Measurements from ENCODE around the gene SPTBN4. TPM values are rescaled to one million over a fixed set of nuclear protein-coding genes. Genes with fewer than 3 reads are reported as not detected.

The SPTBN4 gene
- total RNA-seq, 3 donors from 2014 or later = 1.3 to 1.6 (median 1.6) TPM

DNA sequence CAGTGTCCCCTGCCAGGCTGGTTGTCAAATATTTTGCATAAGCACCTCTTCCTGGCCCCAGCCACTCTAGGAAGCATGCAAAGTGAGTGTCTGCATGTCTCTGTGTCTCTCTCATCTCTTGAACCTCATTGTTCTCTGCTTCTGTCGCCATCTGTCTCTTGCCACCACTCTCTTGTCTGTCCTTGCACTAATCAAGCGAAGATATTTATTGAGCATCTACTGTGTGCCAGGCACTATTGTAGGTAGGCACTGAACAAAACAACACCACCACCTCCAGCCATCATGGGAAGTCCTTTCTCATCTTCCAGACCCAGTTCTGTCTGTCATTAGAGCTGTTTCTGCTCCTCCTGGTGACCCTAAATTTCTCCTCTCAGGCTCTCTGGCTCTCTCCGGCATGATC is 57.9 kb downstream of the SPTBN4 start:
- DNase-seq (ENCODE audit: low spot score in 2 of 2) = no peak
- no peaks in the 10 kb centered on the region for H3K36me3 ChIP-seq
- no peak overlapping the region for H3K27ac ChIP-seq
- no peak for TF ChIP-seq POLR2A (IDR thresholded peaks at IDR 0.05)
- no peak for TF ChIP-seq POLR2AphosphoS5 (IDR thresholded peaks at IDR 0.05)
- TF ChIP-seq, protein P1, sequence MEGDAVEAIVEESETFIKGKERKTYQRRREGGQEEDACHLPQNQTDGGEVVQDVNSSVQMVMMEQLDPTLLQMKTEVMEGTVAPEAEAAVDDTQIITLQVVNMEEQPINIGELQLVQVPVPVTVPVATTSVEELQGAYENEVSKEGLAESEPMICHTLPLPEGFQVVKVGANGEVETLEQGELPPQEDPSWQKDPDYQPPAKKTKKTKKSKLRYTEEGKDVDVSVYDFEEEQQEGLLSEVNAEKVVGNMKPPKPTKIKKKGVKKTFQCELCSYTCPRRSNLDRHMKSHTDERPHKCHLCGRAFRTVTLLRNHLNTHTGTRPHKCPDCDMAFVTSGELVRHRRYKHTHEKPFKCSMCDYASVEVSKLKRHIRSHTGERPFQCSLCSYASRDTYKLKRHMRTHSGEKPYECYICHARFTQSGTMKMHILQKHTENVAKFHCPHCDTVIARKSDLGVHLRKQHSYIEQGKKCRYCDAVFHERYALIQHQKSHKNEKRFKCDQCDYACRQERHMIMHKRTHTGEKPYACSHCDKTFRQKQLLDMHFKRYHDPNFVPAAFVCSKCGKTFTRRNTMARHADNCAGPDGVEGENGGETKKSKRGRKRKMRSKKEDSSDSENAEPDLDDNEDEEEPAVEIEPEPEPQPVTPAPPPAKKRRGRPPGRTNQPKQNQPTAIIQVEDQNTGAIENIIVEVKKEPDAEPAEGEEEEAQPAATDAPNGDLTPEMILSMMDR (IDR thresholded peaks at IDR 0.05) = no peak
- H3K9me3 ChIP-seq = no peaks in the 10 kb centered on the region
- no peak overlapping the region for H3K4me3 ChIP-seq
- H3K27me3 ChIP-seq = peaks cover 0 to 4% of the 10 kb centered on the region in 2 donors
- peaks cover 0 to 1% of the 10 kb centered on the region in 2 donors for H3K4me1 ChIP-seq
- intact Hi-C loops (cut with DNase I; ENCODE audit: low total_unique reads) = no loop called here

- Histone ChIP-seq H3K27me3 (no peaks in the 10 kb centered on the region), H3K4me1 (peaks cover 4 to 5% of the 10 kb centered on the region in 2 donors), H3K36me3 (no peaks in the 10 kb centered on the region), H3K4me3 (no peak overlapping the region), H3K27ac (no peak overlapping the region), H3K9me3 (no peaks in the 10 kb centered on the region)
- DNase-seq (ENCODE audit: low spot score in 2 of 2) = no peak
- intact Hi-C loops (cut with DNase I; ENCODE audit: low total_unique reads) = no loop called here
- TF ChIP-seq, protein P1 (IDR thresholded peaks at IDR 0.05) = no peak
- TF ChIP-seq POLR2AphosphoS5 (IDR thresholded peaks at IDR 0.05) (no peak), POLR2A (IDR thresholded peaks at IDR 0.05) (no peak)
Measured at GRCh38 chr19:40525234-40526051, 58.6 kb downstream of the SPTBN4 start.

GRCh38 chr19:40528078-40528477 is 61.3 kb downstream of the SPTBN4 start:
- Histone ChIP-seq H3K4me1 (peaks cover 4 to 5% of the 10 kb centered on the region in 2 donors), H3K9me3 (no peaks in the 10 kb centered on the region), H3K4me3 (no peak overlapping the region), H3K36me3 (no peaks in the 10 kb centered on the region), H3K27ac (no peak overlapping the region), H3K27me3 (no peaks in the 10 kb centered on the region)
- DNase-seq (ENCODE audit: low spot score in 2 of 2) = no peak
- TF ChIP-seq POLR2AphosphoS5 (IDR thresholded peaks at IDR 0.05) = no peak
- TF ChIP-seq, protein P1 (IDR thresholded peaks at IDR 0.05) = no peak
- no peak for TF ChIP-seq POLR2A (IDR thresholded peaks at IDR 0.05)
- intact Hi-C loops (cut with DNase I; ENCODE audit: low total_unique reads) = no loop called here

GRCh38 chr19:40528533-40529092 is 61.8 kb downstream of the SPTBN4 start:
- intact Hi-C loops (cut with DNase I; ENCODE audit: low total_unique reads) = no loop called here
- Histone ChIP-seq H3K27ac (no peak overlapping the region), H3K4me3 (peak overlapping the region in 1 of 3 donors; percentile 82), H3K4me1 (peaks cover 4 to 5% of the 10 kb centered on the region in 2 donors), H3K27me3 (no peaks in the 10 kb centered on the region), H3K36me3 (no peaks in the 10 kb centered on the region), H3K9me3 (no peaks in the 10 kb centered on the region)
- no peak for DNase-seq (ENCODE audit: low spot score in 2 of 2)
- TF ChIP-seq POLR2A (IDR thresholded peaks at IDR 0.05) = no peak
- no peak for TF ChIP-seq POLR2AphosphoS5 (IDR thresholded peaks at IDR 0.05)
- TF ChIP-seq, protein P1 (IDR thresholded peaks at IDR 0.05) = no peak
